ENCODE data around the gene SPCS2.

GRCh38 chr11:74981888-74982287, 32.8 kb downstream of the SPCS2 start:
- TF ChIP-seq POLR2A (IDR thresholded peaks at IDR 0.05) (no peak), CTCF (IDR thresholded peaks at IDR 0.05) (no peak)

Data from Peyer's patch (tissue), 4 donors.